ENCODE data around the gene CORO2A.

CORO2A gene

DNA sequence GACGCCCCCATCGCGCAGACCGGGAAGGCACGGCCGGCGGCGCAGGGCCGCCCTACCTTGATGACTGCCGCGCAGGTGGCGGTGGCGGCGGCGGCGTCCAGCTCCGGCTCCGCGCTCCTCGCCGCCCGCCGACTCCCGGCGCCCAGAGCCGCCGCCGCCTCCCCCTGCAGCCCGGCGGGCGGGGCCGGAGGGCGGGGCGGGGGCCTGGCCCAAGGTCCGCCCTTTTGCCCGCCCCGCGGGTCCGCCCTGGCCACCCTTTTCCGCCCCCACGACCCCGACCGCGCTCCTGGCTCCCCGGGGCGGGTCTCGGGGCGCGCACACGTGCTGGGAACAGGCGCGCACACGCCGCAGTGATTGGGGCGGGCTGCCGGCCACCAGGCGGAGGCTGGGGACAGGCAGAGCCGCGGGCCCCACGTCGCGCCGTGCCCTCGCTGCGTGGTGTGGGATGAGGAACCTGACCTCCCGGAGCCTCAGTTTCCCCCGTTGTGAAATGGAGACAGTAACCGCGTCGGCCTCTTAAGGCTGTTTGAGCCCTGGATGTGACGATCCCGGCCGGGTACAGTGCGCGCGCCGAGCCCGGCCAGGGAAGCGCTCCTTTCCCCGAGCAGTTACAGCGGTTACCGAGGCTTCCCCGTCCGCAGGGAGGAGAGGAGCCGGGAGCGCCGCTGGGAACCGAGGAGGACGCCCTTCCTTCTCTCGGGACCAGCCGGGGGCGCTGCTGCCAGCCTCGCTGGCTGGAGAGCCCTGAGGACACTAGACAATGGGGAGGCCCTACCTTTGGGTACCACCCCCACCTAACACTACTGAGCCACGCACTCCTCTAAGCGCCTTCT, at the start of gene CORO2A (continued):
- TF ChIP-seq ZBTB11 (tag by site-specific recombination; conservative IDR thresholded peaks at IDR 0.05; ENCODE audit: low read depth) (0 out of 2 replicates have a peak, but pooled peaks have one; percentile 11), PATZ1 (tag by site-specific recombination; IDR thresholded peaks at IDR 0.05) (peak; percentile 65; the same call in 1 of the 2 replicates), BCL6B (tag by site-specific recombination; IDR thresholded peaks at IDR 0.05) (no peak), ZNF610 (tag by site-specific recombination; IDR thresholded peaks at IDR 0.05; ENCODE audit: borderline replicate concordance) (0 out of 2 replicates have a peak, but pooled peaks have one; percentile 47), ZNF488 (tag by site-specific recombination; IDR thresholded peaks at IDR 0.05) (no peak), ZNF398 (tag by site-specific recombination; IDR thresholded peaks at IDR 0.05) (no peak), ZFP69B (tag by site-specific recombination; IDR thresholded peaks at IDR 0.05) (peak; percentile 46; the same call in 1 of the 2 replicates), ZNF639 (tag by site-specific recombination; IDR thresholded peaks at IDR 0.05) (0 out of 2 replicates have a peak, but pooled peaks have one; percentile 25), ZNF692 (tag by site-specific recombination; IDR thresholded peaks at IDR 0.05) (peak; percentile 82), ZNF555 (tag by site-specific recombination; conservative IDR thresholded peaks at IDR 0.05) (no peak), KLF10 (tag by site-specific recombination; IDR thresholded peaks at IDR 0.05) (peak; percentile 93), ZNF629 (tag by site-specific recombination; IDR thresholded peaks at IDR 0.05) (peak; percentile 36; the same call in 1 of the 2 replicates), ZBTB10 (tag by site-specific recombination; IDR thresholded peaks at IDR 0.05) (peak; percentile 21; the same call in 1 of the 2 replicates), ZNF658 (tag by site-specific recombination; IDR thresholded peaks at IDR 0.05) (no peak), ZNF146 (tag by site-specific recombination; IDR thresholded peaks at IDR 0.05) (no peak), ZBTB20 (tag by site-specific recombination; IDR thresholded peaks at IDR 0.05) (peak; percentile 54; the same call in 1 of the 2 replicates), ZNF302 (tag by site-specific recombination; IDR thresholded peaks at IDR 0.05; ENCODE audit: low read depth) (no peak), ZNF37A (tag by site-specific recombination; IDR thresholded peaks at IDR 0.05) (no peak), GLIS2 (tag by site-specific recombination; IDR thresholded peaks at IDR 0.05) (peak; percentile 54; the same call in 1 of the 2 replicates)
- TF ChIP-seq, protein P1, sequence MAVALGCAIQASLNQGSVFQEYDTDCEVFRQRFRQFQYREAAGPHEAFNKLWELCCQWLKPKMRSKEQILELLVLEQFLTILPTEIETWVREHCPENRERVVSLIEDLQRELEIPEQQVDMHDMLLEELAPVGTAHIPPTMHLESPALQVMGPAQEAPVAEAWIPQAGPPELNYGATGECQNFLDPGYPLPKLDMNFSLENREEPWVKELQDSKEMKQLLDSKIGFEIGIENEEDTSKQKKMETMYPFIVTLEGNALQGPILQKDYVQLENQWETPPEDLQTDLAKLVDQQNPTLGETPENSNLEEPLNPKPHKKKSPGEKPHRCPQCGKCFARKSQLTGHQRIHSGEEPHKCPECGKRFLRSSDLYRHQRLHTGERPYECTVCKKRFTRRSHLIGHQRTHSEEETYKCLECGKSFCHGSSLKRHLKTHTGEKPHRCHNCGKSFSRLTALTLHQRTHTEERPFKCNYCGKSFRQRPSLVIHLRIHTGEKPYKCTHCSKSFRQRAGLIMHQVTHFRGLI (tag by site-specific recombination; IDR thresholded peaks at IDR 0.05) = no peak
